Smooth muscle cell (in vitro differentiated cells): ENCODE results near the gene SRA1. TPM values are rescaled to one million over a fixed set of nuclear protein-coding genes. Genes with fewer than 3 reads are reported as not detected.

Source experiments
- DNase-seq: peaks from one replicate; lab custom pipeline; 2025; ENCODE audit not compliant: unreplicated experiment; lab: John Stamatoyannopoulos, UW
- H2AFZ ChIP-seq: fragments of 200-600 bp; sonication (generic); 2 replicates; pipeline ENCODE4 v1.6.0; 2016; ENCODE audit warnings: antibody characterized with exemption, low read depth, mild to moderate bottlenecking
- H3F3A ChIP-seq: fragments of 200-600 bp; sonication (generic); 2 replicates; pipeline ENCODE4 v1.6.0; 2017; ENCODE audit warnings: antibody characterized with exemption, low read depth
- H3K27ac ChIP-seq: fragments of 200-600 bp; sonication (generic); 2 replicates; pipeline ENCODE4 v1.5.1; 2016; ENCODE audit warnings: low read depth, mild to moderate bottlenecking
- H3K27me3 ChIP-seq: fragments of 200-600 bp; sonication (generic); 2 replicates; pipeline ENCODE4 v1.6.1; 2016; ENCODE audit warnings: low read depth, mild to moderate bottlenecking
- H3K36me3 ChIP-seq: fragments of 200-600 bp; sonication (generic); 2 replicates; pipeline ENCODE4 v1.5.1; 2016; ENCODE audit warnings: low read depth
- H3K4me1 ChIP-seq: fragments of 200-600 bp; sonication (generic); 2 replicates; pipeline ENCODE4 v1.5.1; 2016; ENCODE audit warnings: low read depth
- H3K4me2 ChIP-seq: fragments of 200-600 bp; sonication (generic); 2 replicates; pipeline ENCODE4 v1.6.0; 2016; ENCODE audit warnings: mild to moderate bottlenecking
- H3K4me3 ChIP-seq: fragments of 200-600 bp; sonication (generic); 2 replicates; pipeline ENCODE4 v1.5.1; 2016; ENCODE audit warnings: mild to moderate bottlenecking
- H3K79me2 ChIP-seq: fragments of 200-600 bp; sonication (generic); 2 replicates; pipeline ENCODE4 v1.6.0; 2016; ENCODE audit warnings: low read depth, mild to moderate bottlenecking
- H3K9ac ChIP-seq: fragments of 200-600 bp; sonication (generic); 2 replicates; pipeline ENCODE4 v1.6.0; 2016; ENCODE audit warnings: low read depth
- H3K9me3 ChIP-seq: fragments of 200-600 bp; sonication (generic); replicated peaks from 2 replicates; pipeline ENCODE4 v1.5.1; 2016; ENCODE audit warnings: low read depth
- H4K20me1 ChIP-seq: fragments of 200-600 bp; sonication (generic); 2 replicates; pipeline ENCODE4 v1.6.0; 2016; ENCODE audit warnings: low read depth
- WGBS: methylation state at CpG from one replicate; pipeline ENCODE4 v1.1.7; 2016; ENCODE audit warnings: low lambda C conversion rate; 5-methylcytosine and 5-hydroxymethylcytosine counted together
- polyA plus RNA-seq: library from polyadenylated mRNA; unstranded; fragments of >200 nt; fragmentation: Nextera tagmentation; extraction: Ambion mirVana; gene quantifications from 2 replicates; pipeline ENCODE4 v1.2.1, GENCODE V29; 2016
- total RNA-seq: library from RNA; depleted of rRNA; stranded (reverse); fragments of >200 nt; gene quantifications from 2 replicates; pipeline ENCODE4 v1.2.3, GENCODE V29; 2014
- TF ChIP-seq, protein P1 (sequence below): fragments of 200-600 bp; sonication (generic); IDR thresholded peaks from 2 replicates; pipeline ENCODE4 v1.5.1; 2017; ENCODE audit warnings: borderline replicate concordance, mild to moderate bottlenecking, antibody characterized with exemption; ENCODE audit not compliant: insufficient read depth, poor library complexity, severe bottlenecking

SRA1 gene
- total and polyA plus RNA-seq, 2 experiments from 2014 or later, result 61.4 to 146 TPM

DNA sequence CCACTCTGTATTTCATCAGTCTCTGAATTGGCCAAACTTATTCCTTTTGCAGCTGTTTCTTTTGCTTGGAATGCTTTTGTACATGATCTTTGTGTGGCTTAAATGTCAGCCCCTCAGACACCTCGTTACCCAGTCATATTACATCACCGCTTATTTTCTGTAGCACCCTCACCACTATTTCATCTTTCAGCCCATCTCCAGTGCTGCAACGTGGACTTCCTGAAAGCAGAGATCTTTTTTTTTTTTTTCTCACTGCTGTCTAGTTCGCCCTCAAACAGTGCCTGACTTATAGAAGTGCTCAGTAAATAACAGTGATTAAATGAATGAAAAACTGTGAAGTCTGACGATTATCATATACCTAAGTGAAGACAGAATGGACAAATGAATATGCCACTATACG lies 835 bp downstream of the SRA1 start:
- Histone ChIP-seq H3K27ac (peak overlapping the region; percentile 86), H3K36me3 (no peaks in the 10 kb centered on the region)
- TF ChIP-seq, protein P1, sequence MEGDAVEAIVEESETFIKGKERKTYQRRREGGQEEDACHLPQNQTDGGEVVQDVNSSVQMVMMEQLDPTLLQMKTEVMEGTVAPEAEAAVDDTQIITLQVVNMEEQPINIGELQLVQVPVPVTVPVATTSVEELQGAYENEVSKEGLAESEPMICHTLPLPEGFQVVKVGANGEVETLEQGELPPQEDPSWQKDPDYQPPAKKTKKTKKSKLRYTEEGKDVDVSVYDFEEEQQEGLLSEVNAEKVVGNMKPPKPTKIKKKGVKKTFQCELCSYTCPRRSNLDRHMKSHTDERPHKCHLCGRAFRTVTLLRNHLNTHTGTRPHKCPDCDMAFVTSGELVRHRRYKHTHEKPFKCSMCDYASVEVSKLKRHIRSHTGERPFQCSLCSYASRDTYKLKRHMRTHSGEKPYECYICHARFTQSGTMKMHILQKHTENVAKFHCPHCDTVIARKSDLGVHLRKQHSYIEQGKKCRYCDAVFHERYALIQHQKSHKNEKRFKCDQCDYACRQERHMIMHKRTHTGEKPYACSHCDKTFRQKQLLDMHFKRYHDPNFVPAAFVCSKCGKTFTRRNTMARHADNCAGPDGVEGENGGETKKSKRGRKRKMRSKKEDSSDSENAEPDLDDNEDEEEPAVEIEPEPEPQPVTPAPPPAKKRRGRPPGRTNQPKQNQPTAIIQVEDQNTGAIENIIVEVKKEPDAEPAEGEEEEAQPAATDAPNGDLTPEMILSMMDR, result no peak

DNA sequence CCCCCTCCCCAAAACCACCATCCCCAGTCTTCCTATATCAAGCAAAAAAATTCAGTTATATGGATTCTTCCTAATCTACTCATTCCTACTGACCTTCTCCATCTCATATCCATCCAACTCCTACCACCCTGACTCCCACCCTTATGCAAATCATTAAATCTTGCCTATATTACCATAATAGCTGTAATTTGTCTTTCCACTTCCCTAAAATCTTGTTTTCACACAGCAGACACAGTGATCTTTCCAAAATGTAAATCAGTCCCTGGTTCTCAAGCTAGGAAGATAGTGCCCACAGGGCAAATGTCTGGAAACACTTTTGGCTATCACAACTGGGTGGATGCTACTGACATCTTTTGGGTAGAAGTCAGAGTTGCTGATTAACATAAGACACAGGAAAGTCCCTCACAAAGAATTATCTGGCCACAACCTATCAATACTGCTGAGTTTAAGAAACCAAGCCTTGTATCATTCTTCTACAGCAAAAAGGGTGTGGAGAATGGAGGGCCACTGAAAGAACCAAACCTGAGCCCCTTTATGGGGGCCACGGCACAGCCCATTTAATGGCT lies 1.4 kb downstream of the SRA1 start:
- H3K27me3 ChIP-seq, result no peaks in the 10 kb centered on the region
- H4K20me1 ChIP-seq, result peaks cover 51% of the 10 kb centered on the region
- peaks cover 17% of the 10 kb centered on the region for H3K4me1 ChIP-seq
- no peak overlapping the region for H2AFZ ChIP-seq
- H3K4me3 ChIP-seq, result peak overlapping the region; percentile 79
- H3K4me2 ChIP-seq, result peak overlapping the region; percentile 100
- H3K9ac ChIP-seq, result peak overlapping the region; percentile 98
- DNase-seq, result no peak
- H3K9me3 ChIP-seq, result no peaks in the 10 kb centered on the region
- no peaks in the 10 kb centered on the region for H3K36me3 ChIP-seq
- peaks cover 47% of the 10 kb centered on the region for H3K79me2 ChIP-seq
- TF ChIP-seq, protein P1, result no peak
- WGBS, result 84% methylated on average over 1 of the region's 1 CpG
- H3K27ac ChIP-seq, result peak overlapping the region; percentile 86
- peaks cover 7% of the 10 kb centered on the region for H3F3A ChIP-seq

More for the DNA sequence above, 835 bp downstream of the SRA1 start:
- peaks cover 47% of the 10 kb centered on the region for H3K79me2 ChIP-seq
- no peaks in the 10 kb centered on the region for H3K27me3 ChIP-seq
- no peak for DNase-seq
- peaks cover 3% of the 10 kb centered on the region for H3F3A ChIP-seq
- peaks cover 17% of the 10 kb centered on the region for H3K4me1 ChIP-seq
- peak overlapping the region; percentile 98 for H3K9ac ChIP-seq
- 6% methylated on average over 6 of the region's 6 CpGs for WGBS
- peak overlapping the region; percentile 79 for H3K4me3 ChIP-seq
- H3K4me2 ChIP-seq, result peak overlapping the region; percentile 100
- H4K20me1 ChIP-seq, result peaks cover 45% of the 10 kb centered on the region
- no peak overlapping the region for H2AFZ ChIP-seq
- H3K9me3 ChIP-seq, result no peaks in the 10 kb centered on the region

DNA sequence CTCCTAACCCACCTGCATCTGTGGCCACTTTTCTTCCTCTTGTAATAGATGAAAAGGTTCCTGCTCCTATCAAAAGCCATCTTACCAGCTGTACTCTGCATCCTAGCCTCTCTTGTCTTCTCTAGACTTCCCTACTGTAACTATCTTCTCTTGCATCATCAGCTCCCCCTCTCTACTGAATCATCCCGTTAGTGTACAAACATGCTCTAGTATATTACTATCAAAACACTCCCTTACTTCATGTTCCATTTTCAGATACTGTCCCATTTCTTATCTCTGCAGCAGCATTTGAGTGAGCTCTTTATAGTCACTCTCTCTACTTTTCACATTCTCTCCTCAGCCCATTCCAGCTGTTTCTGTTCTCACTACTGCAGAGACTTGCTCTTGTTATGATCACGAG lies 2.8 kb downstream of the SRA1 start:
- no peak for DNase-seq
- TF ChIP-seq, protein P1, result no peak
- Histone ChIP-seq H3F3A (peaks cover 15% of the 10 kb centered on the region), H4K20me1 (peaks cover 64% of the 10 kb centered on the region), H3K4me1 (peaks cover 17% of the 10 kb centered on the region), H2AFZ (no peak overlapping the region), H3K4me3 (no peak overlapping the region), H3K79me2 (peaks cover 47% of the 10 kb centered on the region), H3K27me3 (no peaks in the 10 kb centered on the region), H3K36me3 (no peaks in the 10 kb centered on the region), H3K4me2 (peak overlapping the region; percentile 100), H3K9me3 (no peaks in the 10 kb centered on the region), H3K9ac (no peak overlapping the region), H3K27ac (peak overlapping the region; percentile 43)
- 52% methylated on average over 2 of the region's 2 CpGs for WGBS

GRCh38 chr5:140553657-140554056 lies 3.6 kb downstream of the SRA1 start:
- Histone ChIP-seq H3F3A (peaks cover 15% of the 10 kb centered on the region), H3K27me3 (no peaks in the 10 kb centered on the region), H3K4me2 (no peak overlapping the region), H3K27ac (peak overlapping the region; percentile 43), H3K79me2 (peaks cover 47% of the 10 kb centered on the region), H2AFZ (no peak overlapping the region), H3K4me3 (no peak overlapping the region), H3K36me3 (no peaks in the 10 kb centered on the region), H4K20me1 (peaks cover 72% of the 10 kb centered on the region), H3K9me3 (no peaks in the 10 kb centered on the region), H3K4me1 (peaks cover 17% of the 10 kb centered on the region), H3K9ac (no peak overlapping the region)
- WGBS, result 78% methylated on average over 2 of the region's 2 CpGs
- TF ChIP-seq, protein P1, result no peak
- DNase-seq, result no peak
